H1 (cell line): ENCODE data around the gene TMEM154. TPM values are rescaled to one million over a fixed set of nuclear protein-coding genes. Genes with fewer than 3 reads are reported as not detected.

Experiments
- CTCF ChIA-PET: fragments of 300-600 bp; sonication (Branson Sonifier 250); formaldehyde crosslinking; loops from one replicate; lab custom pipeline; 2021; ENCODE audit not compliant: partially characterized antibody; lab: Charles Lee
- POLR2A ChIA-PET: fragments of 300-600 bp; sonication (Branson Sonifier 250); formaldehyde crosslinking; loops from one replicate; lab custom pipeline; 2021; ENCODE audit warnings: inconsistent platforms; ENCODE audit not compliant: partially characterized antibody; lab: Charles Lee
- DNase-seq, 2 experiments: peaks; one replicate each; pipeline versions ENCODE4 v3.0.0 to v3.0.0-alpha.2; 2010 to 2022; ENCODE audit warnings: low spot score in 2 of 2, low read depth in 1 of 2, mixed read lengths in 1 of 2
- FAIRE-seq: peaks from 2 replicates; lab custom pipeline; 2011; peaks lifted over from hg19 to GRCh38; lab: Jason Lieb, UNC
- H2AFZ ChIP-seq: 2 replicates; pipeline ENCODE4 v1.8.1; 2012; ENCODE audit warnings: low read length, inconsistent platforms
- H2AK5ac ChIP-seq: 2 replicates; pipeline ENCODE4 v1.6.1; 2013; ENCODE audit warnings: low read depth, low read length
- H2BK120ac ChIP-seq: replicated peaks from 2 replicates; pipeline ENCODE3; 2013; ENCODE audit warnings: low read depth, low read length, inconsistent platforms
- H2BK12ac ChIP-seq: 2 replicates; pipeline ENCODE4 v1.6.1; 2013; ENCODE audit warnings: low read depth, low read length
- H2BK15ac ChIP-seq: 2 replicates; pipeline ENCODE4 v1.6.1; 2013; ENCODE audit warnings: low read length
- H2BK20ac ChIP-seq: 2 replicates; pipeline ENCODE4 v1.6.1; 2013; ENCODE audit warnings: low read length
- H2BK5ac ChIP-seq: 2 replicates; pipeline ENCODE4 v1.6.1; 2013; ENCODE audit warnings: low read depth, low read length
- H3K14ac ChIP-seq: 2 replicates; pipeline ENCODE4 v1.6.1; 2013; ENCODE audit warnings: inconsistent platforms; ENCODE audit not compliant: insufficient read length
- H3K18ac ChIP-seq: 2 replicates; pipeline ENCODE4 v1.6.1; 2013; ENCODE audit warnings: low read length; ENCODE audit errors: extremely low read depth
- H3K23ac ChIP-seq: 2 replicates; pipeline ENCODE4 v1.6.1; 2013; ENCODE audit warnings: inconsistent platforms; ENCODE audit not compliant: insufficient read length
- H3K23me2 ChIP-seq: 2 replicates; pipeline ENCODE4 v1.6.1; 2013; ENCODE audit warnings: low read depth, low read length
- H3K27ac ChIP-seq: 2 replicates; pipeline ENCODE4 v1.6.1; 2011; ENCODE audit warnings: low read depth, low read length, inconsistent platforms
- H3K27me3 ChIP-seq, 4 experiments: replicated peaks in 1 of 4; 1 replicate in 1 of 4; 2 replicates in 3 of 4; pipeline versions ENCODE4 v1.6.1 to v1.8.1; 2011 to 2013; ENCODE audit warnings: low read length in 3 of 4, mild to moderate bottlenecking in 3 of 4, inconsistent platforms in 2 of 4, mixed read lengths in 2 of 4, moderate library complexity in 1 of 4; ENCODE audit not compliant: control insufficient read depth in 3 of 4, insufficient read depth in 3 of 4; ENCODE audit errors: extremely low read depth in 1 of 4
- H3K36me3 ChIP-seq, 4 experiments: 2 replicates each; pipeline versions ENCODE4 v1.6.1 to v1.8.1; 2011 to 2013; ENCODE audit warnings: mild to moderate bottlenecking in 4 of 4, low read length in 3 of 4, moderate library complexity in 2 of 4, control low read depth in 1 of 4, inconsistent platforms in 1 of 4; ENCODE audit not compliant: insufficient read depth in 4 of 4, control insufficient read depth in 2 of 4
- H3K4ac ChIP-seq: replicated peaks from 2 replicates; pipeline ENCODE3; 2013; ENCODE audit warnings: low read length, low read depth, mixed read lengths, inconsistent platforms; ENCODE audit not compliant: insufficient read length
- H3K4me1 ChIP-seq, 4 experiments: replicated peaks in 1 of 4; 1 replicate in 1 of 4; 2 replicates in 3 of 4; pipeline versions ENCODE4 v1.6.1 to v1.8.1; 2011 to 2013; ENCODE audit warnings: low read length in 3 of 4, inconsistent platforms in 2 of 4, mixed read lengths in 1 of 4; ENCODE audit not compliant: insufficient read depth in 4 of 4, control insufficient read depth in 3 of 4
- H3K4me2 ChIP-seq, 2 experiments: 2 replicates each; pipeline versions ENCODE4 v1.6.1 to v1.8.1; 2011 to 2013; ENCODE audit warnings: low read depth in 2 of 2, low read length in 2 of 2, control low read depth in 1 of 2, inconsistent platforms in 1 of 2, mild to moderate bottlenecking in 1 of 2; ENCODE audit not compliant: insufficient read depth in 1 of 2
- H3K4me3 ChIP-seq, 4 experiments: fragments of 200-600, 300-600 bp in 1 of 4; sonication (generic), shearing (Covaris generic), sonication (Bioruptor Twin) in 1 of 4; 2 replicates each; pipeline versions ENCODE4 v1.5.1 to v1.8.1; 2011 to 2016; ENCODE audit warnings: low read length in 4 of 4, low read depth in 3 of 4, control low read depth in 2 of 4, inconsistent platforms in 2 of 4, mild to moderate bottlenecking in 2 of 4, mixed read lengths in 1 of 4, moderate library complexity in 1 of 4; ENCODE audit not compliant: insufficient read depth in 2 of 4; ENCODE audit errors: extremely low read depth in 1 of 4
- H3K56ac ChIP-seq: replicated peaks from 2 replicates; pipeline ENCODE3; 2013; ENCODE audit warnings: low read depth, mild to moderate bottlenecking, mixed read lengths, low read length, inconsistent platforms; ENCODE audit not compliant: insufficient read length
- H3K79me1 ChIP-seq: 2 replicates; pipeline ENCODE4 v1.6.1; 2013; ENCODE audit warnings: low read depth, low read length, control low read depth
- H3K79me2 ChIP-seq, 2 experiments: 2 replicates each; pipeline versions ENCODE4 v1.6.1 to v1.8.1; 2012 to 2013; ENCODE audit warnings: low read length in 2 of 2, mild to moderate bottlenecking in 2 of 2, inconsistent platforms in 1 of 2; ENCODE audit not compliant: insufficient read depth in 2 of 2, control insufficient read depth in 1 of 2
- H3K9ac ChIP-seq, 4 experiments: replicated peaks in 1 of 4; 1 replicate in 1 of 4; 2 replicates in 3 of 4; pipeline versions ENCODE4 v1.6.1 to v1.8.1; 2011 to 2013; ENCODE audit warnings: low read depth in 3 of 4, low read length in 3 of 4, control low read depth in 2 of 4, mild to moderate bottlenecking in 2 of 4, moderate library complexity in 2 of 4, inconsistent platforms in 1 of 4; ENCODE audit errors: extremely low read depth in 1 of 4
- H3K9me3 ChIP-seq, 2 experiments: 2 replicates each; pipeline versions ENCODE4 v1.6.1 to v1.8.1; 2012 to 2013; ENCODE audit warnings: mild to moderate bottlenecking in 2 of 2, moderate library complexity in 2 of 2, control low read depth in 1 of 2, inconsistent platforms in 1 of 2, low read depth in 1 of 2, low read length in 1 of 2, mixed read lengths in 1 of 2; ENCODE audit not compliant: insufficient read depth in 2 of 2
- H4K20me1 ChIP-seq, 2 experiments: replicated peaks in 1 of 2; 2 replicates each; pipeline versions ENCODE3 to v1.8.1; 2011 to 2013; ENCODE audit warnings: inconsistent platforms in 2 of 2, low read length in 2 of 2, mild to moderate bottlenecking in 1 of 2; ENCODE audit not compliant: insufficient read depth in 2 of 2, control insufficient read depth in 1 of 2
- H4K5ac ChIP-seq: 2 replicates; pipeline ENCODE4 v1.6.1; 2013; ENCODE audit warnings: low read length, low read depth, mixed read lengths, inconsistent platforms; ENCODE audit not compliant: insufficient read length
- H4K8ac ChIP-seq: 2 replicates; pipeline ENCODE4 v1.8.0; 2013; ENCODE audit warnings: mild to moderate bottlenecking, moderate library complexity, low read length, inconsistent platforms; ENCODE audit not compliant: insufficient read depth; ENCODE audit errors: extremely low read depth
- H4K91ac ChIP-seq: replicated peaks from 2 replicates; pipeline ENCODE3; 2013; ENCODE audit warnings: low read length, mixed read lengths, inconsistent platforms; ENCODE audit not compliant: insufficient read length
- SP4 ChIP-seq: IDR thresholded peaks from 2 replicates; pipeline ENCODE4 v1.6.1; 2012; ENCODE audit warnings: low read length, inconsistent platforms
- SUZ12 ChIP-seq: fragments of 200-600 bp; sonication (generic); IDR thresholded peaks from 2 replicates; pipeline ENCODE4 v1.6.1; 2012; ENCODE audit warnings: mild to moderate bottlenecking, inconsistent platforms, low read length, moderate library complexity, mixed read lengths
- polyA plus RNA-seq, 7 experiments: library from polyadenylated mRNA; depleted of rRNA in 3 of 7; stranded (reverse) in 5 of 7; unstranded in 2 of 7; fragments of >200 nt in 5 of 7; fragments of 200-250 nt in 2 of 7; gene quantifications; 1 replicate in 5 of 7; 2 replicates in 1 of 7; 4 replicates in 1 of 7; pipeline versions ENCODE4 v1.2.1 to v1.2.3, GENCODE V29; 2011 to 2013; ENCODE audit warnings: missing spikeins in 2 of 7, mixed read lengths in 2 of 7
- total RNA-seq: library from RNA; stranded (reverse); fragmentation: NEBNext Ultra II Directional; extraction: Animal tissue kit (Norgen Biotek cat#: 25700); gene quantifications from 2 replicates; pipeline ENCODE4 v1.2.1, GENCODE V29; 2021

Gene TMEM154
- total and polyA plus RNA-seq, 2 of the 8 experiments (the other 6 are each of a cell fraction or from before 2014, with no cell fraction given), result 0.33 to 1.2 TPM

DNA sequence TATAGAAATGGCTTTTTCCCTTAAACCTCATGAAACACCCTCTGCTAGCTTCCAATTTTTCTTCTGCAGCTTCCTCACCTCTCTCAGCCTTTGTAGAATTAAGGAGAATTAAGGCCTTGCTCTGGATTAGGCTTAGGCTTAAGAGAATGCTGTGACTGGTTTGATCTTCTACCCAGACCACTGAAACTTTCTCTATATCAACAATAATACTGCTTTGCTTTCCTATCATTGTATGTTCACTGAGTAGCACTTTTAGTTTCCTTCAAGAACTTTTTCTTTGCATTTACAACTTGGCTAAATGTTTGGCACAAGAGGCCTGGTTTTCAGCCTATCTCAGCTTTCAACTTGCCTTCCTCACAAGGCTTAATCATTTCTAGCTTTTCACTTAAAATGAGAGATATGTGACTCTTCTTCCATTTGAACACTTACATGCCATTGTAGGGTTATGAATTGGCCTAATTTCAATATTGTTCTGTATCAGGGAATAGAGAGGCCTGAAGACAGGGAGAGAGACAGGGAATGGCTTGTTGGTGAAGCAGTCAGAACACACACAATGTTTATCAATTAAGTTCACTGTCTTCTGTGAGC lies 28.2 kb downstream of the TMEM154 start:
- Histone ChIP-seq H3K4me2 (no peak overlapping the region), H3K79me2 (no peaks in the 10 kb centered on the region), H2AK5ac (no peak overlapping the region), H3K27ac (no peak overlapping the region), H4K20me1 (no peaks in the 10 kb centered on the region), H3K18ac (no peak overlapping the region), H2BK12ac (no peak overlapping the region), H3K14ac (no peak overlapping the region), H3K36me3 (no peaks in the 10 kb centered on the region), H3K4me3 (no peak overlapping the region), H2AFZ (no peak overlapping the region), H2BK15ac (no peak overlapping the region), H3K4me1 (peaks cover 3 to 9% (median 5%) of the 10 kb centered on the region in 4 experiments), H3K79me1 (no peaks in the 10 kb centered on the region), H2BK20ac (no peak overlapping the region), H3K9ac (no peak overlapping the region), H3K9me3 (no peaks in the 10 kb centered on the region), H4K8ac (no peak overlapping the region), H3K56ac (no peak overlapping the region), H3K4ac (no peak overlapping the region), H3K27me3 (no peaks in the 10 kb centered on the region), H4K5ac (no peak overlapping the region), H2BK120ac (no peak overlapping the region), H4K91ac (no peak overlapping the region), H2BK5ac (no peak overlapping the region), H3K23me2 (no peaks in the 10 kb centered on the region), H3K23ac (no peak overlapping the region)
- POLR2A ChIA-PET, result no interaction called here
- FAIRE-seq (no peak), DNase-seq (no peak)
- CTCF ChIA-PET, result interaction anchor here (1.7 kb wide), 1 partner anchor 11 kb away, joined by 8 read pairs; no protein-coding TSS in a partner anchor
- TF ChIP-seq SP4 (no peak), SUZ12 (no peak)
